Activated CD4-positive, alpha-beta T cell treated with anti-CD3 and anti-CD28 coated beads, Interleukin-2, amount 50 U/mL, for 4 hours (primary cell): ENCODE data around the gene SLC30A7.
"Not testable (repeated sequence)": the region's sequence is repeated elsewhere in the genome, so short reads cannot be mapped to it uniquely, and the experiment has no call there.

Experiments used
- DNase-seq, 2 experiments: peaks; one replicate each; pipeline ENCODE4 v3.0.0-alpha.2; 2020

Gene SLC30A7, protein sequence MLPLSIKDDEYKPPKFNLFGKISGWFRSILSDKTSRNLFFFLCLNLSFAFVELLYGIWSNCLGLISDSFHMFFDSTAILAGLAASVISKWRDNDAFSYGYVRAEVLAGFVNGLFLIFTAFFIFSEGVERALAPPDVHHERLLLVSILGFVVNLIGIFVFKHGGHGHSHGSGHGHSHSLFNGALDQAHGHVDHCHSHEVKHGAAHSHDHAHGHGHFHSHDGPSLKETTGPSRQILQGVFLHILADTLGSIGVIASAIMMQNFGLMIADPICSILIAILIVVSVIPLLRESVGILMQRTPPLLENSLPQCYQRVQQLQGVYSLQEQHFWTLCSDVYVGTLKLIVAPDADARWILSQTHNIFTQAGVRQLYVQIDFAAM

DNA sequence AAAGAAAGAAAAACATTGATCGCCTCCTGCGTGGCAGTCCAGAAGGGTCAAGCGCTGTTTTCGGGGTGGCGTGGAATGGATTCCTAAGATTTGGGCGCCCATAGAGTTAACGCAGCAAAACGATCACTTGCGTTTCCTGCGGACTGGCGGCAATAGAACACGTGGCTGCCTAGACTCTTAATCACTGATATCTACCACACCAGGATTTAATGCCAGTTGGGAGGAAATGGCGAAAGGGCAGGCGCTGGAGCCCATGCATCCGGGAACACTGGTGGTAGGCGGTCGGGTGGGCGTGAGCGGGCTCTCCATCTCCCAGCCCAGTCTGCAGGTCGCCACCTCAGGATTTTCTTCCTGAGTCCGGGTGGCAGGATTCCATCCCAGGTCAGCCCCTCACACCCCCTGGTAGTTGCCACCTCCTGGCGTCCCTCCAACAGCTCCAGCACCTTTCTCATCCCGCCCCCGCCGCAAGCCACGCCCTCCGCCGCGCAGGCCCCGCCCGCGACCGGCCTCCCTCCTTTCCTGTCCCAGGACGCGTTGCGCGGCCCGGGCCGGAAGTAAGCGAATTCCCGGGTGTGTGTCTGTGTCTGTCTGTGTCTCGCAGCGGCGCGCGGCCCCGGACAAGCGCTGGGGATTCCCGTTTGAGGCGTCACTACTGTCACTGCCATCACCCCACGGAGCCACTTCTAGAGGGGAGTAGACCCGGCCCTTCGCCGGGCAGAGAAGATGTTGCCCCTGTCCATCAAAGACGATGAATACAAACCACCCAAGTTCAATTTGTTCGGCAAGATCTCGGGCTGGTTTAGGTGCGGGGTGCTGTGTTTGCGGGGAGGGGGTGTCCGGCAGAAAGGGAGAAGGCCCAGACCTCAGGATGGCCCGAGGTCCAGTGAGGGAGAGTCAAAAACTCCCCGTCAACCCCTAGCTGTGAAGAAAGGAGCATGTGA, at the start of gene SLC30A7:
TSS of gene SLC30A7 (plus strand) at position 551 of the 941 bp plus-strand sequence. CDS start at position 724, 173 bp downstream.
- DNase-seq, result peak; percentile 97 to 98

DNA sequence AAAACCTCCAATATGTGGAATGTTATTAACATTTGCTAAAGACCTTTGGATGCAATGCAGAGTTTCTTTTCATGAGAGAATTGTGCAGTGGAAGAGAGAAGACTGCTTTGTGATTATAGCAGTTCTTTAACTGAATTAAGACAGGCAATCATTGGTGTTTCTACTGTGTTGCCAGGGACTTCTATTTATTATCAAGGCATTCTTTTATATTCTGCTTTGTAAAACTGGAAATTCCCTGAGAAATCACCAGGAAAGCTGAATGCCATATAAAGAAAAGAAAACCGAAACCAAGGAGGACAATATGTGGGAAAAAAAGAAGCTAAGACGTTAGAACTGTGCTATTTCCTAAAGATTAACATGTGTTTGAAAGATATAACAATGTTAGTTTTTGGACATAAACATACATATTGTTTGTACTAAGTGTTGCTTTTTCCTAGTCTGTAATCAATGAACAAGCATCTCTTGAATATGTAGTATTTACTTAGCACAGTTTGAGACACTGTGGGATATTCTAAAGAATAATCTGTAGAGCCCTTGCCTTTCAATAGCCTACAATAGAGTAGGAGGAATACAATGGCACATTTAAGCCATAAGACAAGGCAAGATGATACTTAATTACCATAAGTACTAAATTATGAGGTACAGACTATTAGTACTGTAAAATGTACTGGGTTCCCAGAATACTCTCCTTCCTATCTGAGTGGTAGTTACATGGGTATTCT, 48.4 kb upstream of the SLC30A7 start:
- no peak for DNase-seq

DNA sequence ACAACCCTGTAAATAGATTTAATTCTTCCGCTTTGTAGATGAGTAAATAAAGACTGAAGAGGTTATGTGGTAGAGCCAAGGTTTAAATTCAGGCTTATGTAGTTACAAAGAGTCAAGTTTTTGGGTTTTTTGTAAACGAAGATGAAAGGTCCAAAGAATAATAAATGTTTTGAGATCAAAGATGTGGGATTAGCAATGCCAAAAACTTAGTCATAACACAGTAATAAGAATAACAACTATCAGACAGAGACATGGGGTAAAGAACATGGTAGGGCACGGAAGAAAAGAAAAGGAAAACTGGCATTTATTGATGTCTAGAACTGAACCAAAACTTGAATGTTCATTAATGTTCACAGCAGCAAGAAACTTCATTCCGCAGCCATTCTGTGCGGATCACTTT, 44.2 kb upstream of the SLC30A7 start:
- no peak for DNase-seq

DNA sequence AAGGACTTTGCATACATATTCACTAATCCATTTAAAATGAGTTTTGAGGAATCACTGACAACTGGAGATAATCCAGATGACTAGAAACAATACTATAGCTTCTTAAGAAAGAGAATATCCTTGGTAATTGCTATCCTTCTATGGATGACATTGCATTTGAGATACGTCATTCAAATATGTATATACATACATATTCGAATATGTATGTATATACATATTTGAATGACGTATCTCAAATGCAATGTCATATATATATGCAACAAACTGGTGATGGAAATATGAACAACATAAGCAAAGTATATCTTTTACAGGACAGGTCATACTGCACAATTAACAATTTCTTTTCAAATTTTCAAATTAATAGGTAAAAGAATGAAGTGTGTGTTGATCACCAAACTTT, 42.9 kb upstream of the SLC30A7 start:
- no peak for DNase-seq

DNA sequence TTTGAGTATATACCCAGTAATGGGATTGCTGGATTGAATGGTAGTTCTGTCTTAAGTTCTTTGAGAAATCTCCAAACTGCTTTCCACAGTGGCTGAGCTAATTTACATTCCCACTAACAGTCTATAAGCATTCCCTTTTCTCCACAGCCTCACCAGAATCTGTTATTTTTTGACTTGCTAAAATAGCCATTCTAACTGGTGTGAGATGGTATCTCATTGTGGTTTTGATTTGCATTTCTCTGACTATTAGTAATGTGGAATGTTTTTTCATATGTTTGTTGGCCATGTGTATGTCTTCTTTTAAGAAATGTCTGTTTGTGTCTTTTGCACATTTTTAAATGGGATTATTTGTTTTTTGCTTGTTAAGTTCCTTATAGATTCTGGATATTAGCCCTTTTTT, 40.8 kb upstream of the SLC30A7 start:
- DNase-seq, result not testable (repeated sequence)

DNA sequence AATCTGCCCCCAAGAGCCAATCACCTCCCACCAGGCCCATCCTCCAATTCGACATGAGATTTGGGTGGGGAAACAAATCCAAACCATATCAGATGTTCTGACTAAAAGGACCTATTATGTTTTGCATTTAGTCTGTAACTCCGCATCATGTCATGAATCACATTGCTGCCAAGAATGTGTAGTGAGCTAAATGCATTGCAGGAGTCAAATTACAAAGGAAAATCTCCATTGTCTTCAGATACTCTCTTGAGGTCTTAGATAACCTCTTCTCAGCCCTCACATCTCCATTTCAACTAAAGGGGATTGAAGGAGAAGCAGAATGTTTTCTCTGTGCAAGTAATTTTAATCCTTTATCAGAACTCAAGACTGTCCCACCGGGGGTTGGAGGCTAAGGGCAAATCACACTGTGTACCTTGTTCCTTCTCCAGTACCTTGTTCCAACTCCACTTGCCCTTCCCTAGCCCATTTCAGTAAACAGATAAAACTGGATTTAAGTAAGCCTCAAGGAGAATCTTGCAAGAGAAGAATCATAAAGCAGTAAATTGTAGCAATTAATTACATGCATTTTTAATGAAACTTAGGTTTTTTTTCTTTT, 35.4 kb upstream of the SLC30A7 start:
- DNase-seq, result no peak

DNA sequence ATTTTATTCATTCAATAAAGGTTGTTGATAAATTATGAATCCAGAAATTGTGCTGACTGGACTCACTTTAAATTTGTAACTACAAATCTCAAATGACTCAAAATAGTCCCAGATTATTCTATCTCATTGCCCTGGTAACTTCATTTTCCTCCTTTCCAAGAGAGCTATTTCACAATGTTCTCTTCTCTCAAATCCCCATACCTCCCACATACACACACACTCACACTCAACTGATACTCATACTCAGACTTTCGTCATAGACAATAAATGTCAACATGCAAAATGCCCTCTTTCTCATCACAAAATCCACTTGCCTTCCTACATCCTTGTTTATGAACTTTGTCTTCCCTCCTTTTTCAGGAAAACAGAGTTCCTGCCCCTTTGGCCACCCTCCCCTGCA, 34.5 kb upstream of the SLC30A7 start:
- no peak for DNase-seq

DNA sequence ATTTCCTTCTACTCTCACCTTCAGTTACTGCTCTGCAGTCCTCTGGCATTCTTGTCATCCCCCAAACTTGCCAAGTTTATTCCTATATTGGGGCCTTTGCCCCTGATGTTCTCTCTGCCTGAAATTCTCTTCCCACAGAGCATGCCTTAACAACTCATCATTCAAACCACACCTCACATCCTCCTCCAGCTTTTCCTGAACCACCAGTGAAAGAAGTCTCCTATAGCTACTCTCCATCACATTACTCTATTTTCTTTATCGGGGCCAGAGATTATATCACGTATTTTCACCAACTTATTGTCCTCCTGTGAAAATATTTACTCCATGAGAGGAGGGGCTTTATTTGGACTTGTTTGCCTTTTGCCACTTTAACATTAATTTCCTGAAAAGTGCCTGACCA, 33.3 kb upstream of the SLC30A7 start:
- DNase-seq, result no peak

DNA sequence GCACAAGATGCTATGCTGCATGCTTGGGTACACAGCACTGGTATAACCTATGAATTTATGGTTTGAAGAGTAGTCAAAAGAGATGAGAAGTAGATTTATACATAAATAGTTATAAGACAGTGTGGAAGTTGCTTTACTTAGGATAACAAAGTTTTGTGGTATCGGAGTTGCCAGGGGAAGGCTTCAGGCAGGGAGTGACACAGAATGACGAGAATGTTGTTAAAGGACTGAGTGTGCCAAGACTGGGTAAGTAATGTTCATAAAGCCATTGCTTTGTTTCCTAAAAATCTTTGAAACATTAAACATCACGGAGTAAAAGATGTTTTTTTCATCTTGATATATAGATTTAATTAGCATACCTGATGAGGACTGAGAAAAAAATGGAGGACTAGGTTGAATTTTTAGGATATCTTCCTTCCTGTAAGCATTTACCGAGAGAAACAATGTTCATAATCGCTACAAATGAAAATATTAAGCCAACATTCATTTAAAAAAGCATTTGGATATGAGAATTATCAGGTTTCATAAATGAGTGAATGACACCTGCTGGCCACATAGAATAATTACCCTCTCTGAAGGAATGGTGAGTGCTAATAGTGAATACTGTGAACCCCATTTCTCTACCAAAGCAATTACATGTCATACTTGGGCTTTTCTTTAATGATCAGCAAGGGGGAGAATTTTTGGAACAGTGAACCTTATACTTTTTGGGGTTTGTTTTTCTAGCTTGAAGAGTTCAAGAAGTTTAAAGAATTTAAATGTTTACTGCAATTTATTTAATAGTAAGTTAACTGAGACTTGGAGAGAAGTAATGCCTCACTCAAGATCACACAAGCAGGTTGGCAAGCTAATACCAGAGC, 29.6 kb upstream of the SLC30A7 start:
- no peak for DNase-seq

DNA sequence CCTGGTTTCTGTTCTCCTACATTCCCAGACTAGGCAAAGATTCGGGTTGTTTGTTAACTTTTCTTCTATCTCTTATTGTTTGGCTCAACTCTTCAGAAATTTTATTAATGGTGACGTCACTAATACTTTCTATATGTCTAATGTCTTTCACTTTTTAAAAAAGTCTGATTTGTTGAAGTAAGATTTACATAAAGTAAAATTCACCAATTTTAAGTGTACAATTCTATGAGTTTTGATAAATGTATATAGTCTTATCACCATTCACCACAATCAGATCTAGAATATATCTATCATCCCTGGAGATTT, 29.0 kb upstream of the SLC30A7 start:
- no peak for DNase-seq

DNA sequence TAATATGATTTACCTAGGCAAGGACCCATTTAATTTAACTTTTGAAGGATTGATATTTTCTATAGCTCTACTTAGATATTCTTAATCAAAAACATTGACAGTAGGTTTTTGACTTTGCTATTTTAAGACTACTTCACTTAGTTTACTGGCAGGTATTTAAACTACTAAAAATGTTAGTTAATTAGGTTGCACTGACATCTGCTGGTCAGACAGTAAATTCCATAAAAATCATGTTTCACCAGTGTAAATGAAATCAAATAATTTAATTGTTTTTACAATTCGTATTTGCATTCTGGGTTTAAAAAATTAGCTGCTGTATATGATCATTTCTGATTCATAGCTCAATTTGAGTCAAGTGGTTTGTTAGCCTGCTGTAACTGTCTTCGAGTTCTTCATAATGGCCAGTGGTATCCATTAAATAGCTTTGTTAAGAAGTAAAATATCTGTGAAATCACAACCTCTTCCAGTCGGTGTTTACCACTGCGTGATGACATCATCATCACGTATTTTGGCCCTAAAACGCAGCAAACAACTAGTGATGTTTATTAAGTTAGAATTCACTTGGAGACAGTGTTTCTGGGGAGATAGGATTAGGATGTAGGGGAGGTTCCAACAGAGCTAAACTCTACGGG, 27.4 kb upstream of the SLC30A7 start:
- DNase-seq, result no peak

DNA sequence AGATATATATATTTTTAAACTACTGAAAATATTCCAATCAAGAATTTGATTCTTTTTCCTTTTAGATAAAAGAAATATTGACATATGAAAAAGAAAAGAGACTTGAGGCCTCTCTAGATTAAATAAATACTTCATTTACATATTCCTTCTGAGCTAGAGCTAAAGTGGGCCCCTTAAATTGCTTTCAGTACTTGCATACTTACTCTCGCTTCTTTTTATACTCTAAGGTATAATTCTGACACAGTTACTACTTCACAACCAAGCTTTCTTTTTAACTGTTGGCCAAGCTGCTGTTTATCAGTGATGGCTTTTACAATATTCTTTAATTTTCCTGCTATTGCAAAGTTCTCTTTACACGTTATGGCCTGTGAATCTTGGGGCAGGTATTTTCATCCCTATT, 25.9 kb upstream of the SLC30A7 start:
- no peak for DNase-seq

DNA sequence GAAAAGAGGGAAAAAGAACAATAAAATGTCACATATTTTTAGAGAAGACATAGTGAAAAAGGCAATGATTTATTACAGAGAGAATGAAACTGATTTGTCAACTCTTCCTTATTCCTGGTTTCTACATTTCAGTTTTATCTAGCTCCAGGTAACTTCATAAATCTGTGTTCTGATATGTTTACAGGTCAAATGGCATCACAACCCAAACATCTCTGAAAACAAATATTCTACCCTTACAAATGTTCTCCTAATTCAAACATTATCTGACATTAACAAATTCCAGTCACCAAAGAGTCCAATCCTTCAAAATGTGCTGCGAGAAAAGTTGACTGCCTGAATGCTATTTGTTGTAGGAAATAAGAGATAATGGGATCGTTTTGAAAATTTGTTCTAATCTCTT, 21.5 kb upstream of the SLC30A7 start:
- no peak for DNase-seq

DNA sequence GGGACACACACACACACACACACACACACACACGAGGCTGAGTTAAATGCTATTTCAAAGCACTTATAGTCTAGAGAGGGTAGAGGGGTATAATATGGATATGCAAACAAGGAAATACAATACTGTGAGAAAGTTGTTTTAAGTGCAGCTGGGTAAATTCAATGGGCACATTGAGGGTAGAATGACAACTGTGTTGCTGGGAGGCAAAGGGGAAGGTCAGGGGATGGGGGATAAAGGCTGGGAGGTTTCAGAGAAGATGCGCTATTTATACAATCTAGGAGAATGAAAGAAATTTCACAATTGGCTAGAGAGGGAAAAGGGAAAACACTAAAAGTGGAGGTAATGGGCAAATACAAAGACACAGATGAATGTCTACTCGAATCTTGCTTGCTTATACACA, 20.7 kb upstream of the SLC30A7 start:
- DNase-seq, result no peak

DNA sequence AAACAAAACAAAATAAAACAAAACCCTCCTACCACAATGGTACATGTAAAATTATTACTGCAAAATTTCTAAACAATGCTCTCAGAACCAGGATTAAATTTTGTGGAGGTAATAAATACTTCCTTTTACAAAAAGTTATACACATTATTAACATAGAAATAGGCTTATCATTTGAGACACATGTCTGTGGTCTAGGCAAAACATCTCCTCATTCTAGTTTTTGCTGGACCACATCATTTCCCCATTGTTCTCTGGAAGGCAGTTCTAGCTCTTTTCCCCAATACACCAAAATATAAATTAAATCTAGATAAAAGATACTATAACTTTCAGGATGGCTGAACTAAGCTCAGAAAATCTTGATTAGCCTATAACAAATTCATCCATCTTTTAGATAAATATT, 19.6 kb upstream of the SLC30A7 start:
- no peak for DNase-seq

DNA sequence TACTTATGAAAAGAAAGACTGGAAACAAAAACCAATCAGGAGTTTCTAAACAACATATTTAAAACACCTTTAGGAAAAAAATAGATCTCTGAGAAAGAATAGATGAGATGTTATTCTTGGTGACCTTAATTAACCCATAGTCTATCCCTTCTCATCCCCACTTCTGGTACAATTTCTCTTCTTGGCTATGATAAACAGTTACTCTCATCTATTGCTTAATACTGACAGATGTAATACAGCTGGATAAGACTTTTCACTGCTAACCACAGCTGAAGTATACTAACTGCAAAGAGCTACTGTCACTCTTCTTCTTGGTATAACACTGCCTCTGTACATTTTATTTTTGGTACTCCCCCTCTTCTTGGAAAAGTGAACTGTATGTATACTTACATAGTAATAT, 16.5 kb upstream of the SLC30A7 start:
- DNase-seq, result no peak

DNA sequence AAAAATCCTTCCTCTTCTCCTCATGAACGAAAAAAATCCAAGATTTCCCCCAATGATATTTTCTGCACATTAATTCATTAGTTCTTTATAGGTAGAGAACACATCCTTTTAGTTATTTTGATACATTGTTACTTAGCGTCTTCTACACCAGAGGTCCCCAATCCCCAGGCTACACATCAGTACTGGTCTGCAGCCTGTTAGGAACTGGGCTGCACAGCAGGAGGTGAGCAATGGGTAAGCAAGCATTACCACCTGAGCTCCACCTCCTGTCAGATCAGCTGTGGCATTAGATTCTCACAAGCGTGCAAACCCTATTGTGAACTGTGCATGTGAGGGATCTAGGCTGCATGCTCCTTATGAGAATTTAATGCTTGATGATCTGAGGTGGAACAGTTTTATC, 14.2 kb upstream of the SLC30A7 start:
- no peak for DNase-seq

DNA sequence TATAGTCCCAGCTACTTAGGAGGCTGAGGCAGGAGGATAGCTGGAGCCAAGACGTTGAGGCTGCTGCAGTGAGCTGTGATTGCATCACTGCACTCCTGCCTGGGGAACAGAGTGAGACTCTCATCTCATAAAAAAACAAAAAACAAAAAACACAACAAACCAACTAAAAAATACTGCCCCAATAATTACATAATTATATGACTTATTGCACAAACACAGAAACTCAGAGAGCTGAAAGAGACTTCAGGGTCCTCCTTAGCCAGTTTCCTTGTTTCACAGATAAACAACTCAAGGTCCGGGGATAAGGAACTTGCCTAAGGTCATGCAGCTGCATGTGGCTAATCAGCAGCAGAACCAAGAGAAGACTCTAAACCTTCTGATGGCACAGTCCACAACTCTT, 13.2 kb upstream of the SLC30A7 start:
- DNase-seq, result no peak

DNA sequence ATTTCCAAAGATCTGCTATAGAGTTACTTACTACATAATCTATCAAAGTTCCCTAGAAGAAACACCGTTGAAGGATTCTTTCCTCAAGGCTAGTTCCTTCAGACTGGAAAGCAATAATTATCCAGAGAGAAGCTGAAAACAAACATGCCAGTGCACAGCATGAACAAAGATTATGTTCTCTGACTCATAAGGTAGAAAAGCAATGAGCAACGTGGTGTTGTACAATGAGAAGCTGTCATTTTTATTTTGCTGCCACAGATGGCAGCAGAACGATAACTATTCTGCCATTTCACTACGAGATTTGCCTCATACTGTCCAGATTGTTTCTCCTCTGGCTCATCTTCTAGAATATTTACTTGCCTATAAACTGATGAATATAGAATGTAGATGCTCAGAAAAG, 11.9 kb upstream of the SLC30A7 start:
- DNase-seq, result no peak

DNA sequence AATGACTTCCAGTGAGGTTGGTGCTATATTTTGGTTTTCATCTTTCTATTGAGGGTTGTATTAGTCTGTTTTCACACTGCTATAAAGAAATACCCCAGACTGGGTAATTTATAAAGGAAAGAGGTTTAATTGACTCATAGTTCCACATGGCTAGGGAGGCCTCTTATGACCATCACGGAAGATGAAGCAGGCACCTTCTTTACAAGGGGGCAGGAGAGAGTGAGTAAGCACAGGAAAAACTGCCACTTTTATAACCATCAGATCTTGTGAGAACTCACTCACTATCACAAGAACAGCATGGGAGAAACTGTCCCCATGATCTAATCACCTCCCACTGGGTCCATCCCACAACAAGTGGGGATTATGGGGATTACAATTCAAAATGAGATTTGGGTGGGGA, 6.9 kb upstream of the SLC30A7 start:
- not testable (repeated sequence) for DNase-seq

DNA sequence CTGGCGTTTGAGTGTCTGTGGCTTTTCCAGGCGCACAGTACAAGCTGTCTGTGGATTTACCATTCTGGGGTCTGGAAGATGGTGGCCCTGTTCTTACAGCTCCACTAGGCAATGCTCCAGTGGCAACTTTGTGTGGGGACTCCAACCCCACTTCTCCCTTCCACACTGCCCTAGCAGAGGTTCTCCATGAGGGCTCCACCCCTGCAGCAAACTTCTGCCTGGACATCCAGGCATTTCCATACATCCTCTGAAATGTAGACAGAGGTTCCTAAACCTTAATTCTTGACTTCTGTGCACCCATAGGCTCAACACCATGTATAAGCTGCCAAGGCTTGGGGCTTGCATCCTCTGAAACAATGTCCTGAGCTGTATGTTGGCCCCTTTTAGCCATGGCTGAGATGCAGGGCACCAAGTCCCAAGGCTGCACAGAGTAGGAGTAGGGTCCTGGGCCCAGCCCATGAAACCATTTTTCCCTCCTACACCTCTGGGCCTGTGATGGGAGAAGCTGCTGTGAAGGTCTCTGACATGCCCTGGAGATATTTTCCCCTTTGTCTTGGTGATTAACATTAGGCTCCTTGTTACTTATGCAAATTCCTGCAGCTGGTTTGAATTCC, 5.9 kb upstream of the SLC30A7 start:
- not testable (repeated sequence) for DNase-seq
